HepG2 (cell line): ENCODE measurements around the gene AIMP2. TPM values are rescaled to one million over a fixed set of nuclear protein-coding genes. Genes with fewer than 3 reads are reported as not detected.

Experiments used
- CBX5 ChIP-seq: sonication (generic); formaldehyde crosslinking; IDR thresholded peaks from 2 replicates; pipeline ENCODE4 v1.4.0; 2020; ENCODE audit warnings: missing genetic modification reagents, borderline replicate concordance
- DPF2 ChIP-seq: sonication (generic); formaldehyde crosslinking; IDR thresholded peaks from 2 replicates; pipeline ENCODE4 v1.4.0; 2020; ENCODE audit warnings: mild to moderate bottlenecking, low read depth, missing genetic modification reagents, borderline replicate concordance
- PRDM4 ChIP-seq: sonication (generic); formaldehyde crosslinking; IDR thresholded peaks from 2 replicates; pipeline ENCODE4 v1.9.0; 2021; ENCODE audit warnings: missing genetic modification reagents, borderline replicate concordance
- RXRA ChIP-seq: sonication (generic); formaldehyde crosslinking; IDR thresholded peaks from 2 replicates; pipeline ENCODE4 v1.5.1; 2020; ENCODE audit warnings: missing genetic modification reagents
- SETDB1 ChIP-seq: sonication (generic); formaldehyde crosslinking; IDR thresholded peaks from 2 replicates; pipeline ENCODE4 v1.5.1; 2020; ENCODE audit warnings: missing genetic modification reagents, mild to moderate bottlenecking, borderline replicate concordance
- ZBTB3 ChIP-seq: sonication (generic); formaldehyde crosslinking; IDR thresholded peaks from 2 replicates; pipeline ENCODE4 v1.4.0; 2020; ENCODE audit warnings: low read depth, mild to moderate bottlenecking, moderate library complexity, missing genetic modification reagents, borderline replicate concordance
- ZBTB40 ChIP-seq, 2 experiments: fragments of 450-650 bp in 1 of 2; sonication (generic) in 1 of 2; formaldehyde crosslinking in 1 of 2; IDR thresholded peaks; 2 replicates each; pipeline versions ENCODE4 v1.6.1 to v1.8.0; 2016 to 2022; ENCODE audit warnings: antibody characterized with exemption in 1 of 2, mild to moderate bottlenecking in 1 of 2, missing genetic modification reagents in 1 of 2
- ZNF616 ChIP-seq: sonication (generic); formaldehyde crosslinking; IDR thresholded peaks from 2 replicates; pipeline ENCODE4 v1.5.0; 2020; ENCODE audit warnings: low read depth, mild to moderate bottlenecking, missing genetic modification reagents
- ZNF639 ChIP-seq: conservative IDR thresholded peaks from 2 replicates; pipeline ENCODE4 v1.6.1; 2018; ENCODE audit warnings: missing genetic modification reagents
- ZNF747 ChIP-seq: sonication (generic); formaldehyde crosslinking; IDR thresholded peaks from 2 replicates; pipeline ENCODE4 v1.8.1; 2023; ENCODE audit warnings: missing genetic modification reagents, mild to moderate bottlenecking, borderline replicate concordance
- ZNF772 ChIP-seq: sonication (generic); formaldehyde crosslinking; IDR thresholded peaks from 2 replicates; pipeline ENCODE4 v1.5.0; 2020; ENCODE audit warnings: mild to moderate bottlenecking, missing genetic modification reagents
- ZNF841 ChIP-seq: sonication (generic); formaldehyde crosslinking; IDR thresholded peaks from 2 replicates; pipeline ENCODE4 v1.8.1; 2023; ENCODE audit warnings: missing genetic modification reagents, borderline replicate concordance
- polyA plus RNA-seq, 8 experiments: library from polyadenylated mRNA; depleted of rRNA in 3 of 8; stranded (reverse) in 7 of 8; unstranded in 1 of 8; fragments of >200 nt; fragmentation: Illumina TruSeq in 4 of 8; extraction: Trizol in 4 of 8; gene quantifications; 2 replicates each; pipeline versions ENCODE4 v1.2.1 to v1.2.3, GENCODE V29; 2011 to 2016; ENCODE audit warnings: low read depth in 4 of 8, missing spikeins in 1 of 8, mixed read lengths in 1 of 8; ENCODE audit not compliant: insufficient read depth in 1 of 8
- total RNA-seq, 5 experiments: library from RNA; depleted of rRNA; stranded (reverse); fragments of >200 nt; fragmentation: Illumina TruSeq; extraction: Trizol; gene quantifications; 2 replicates each; pipeline ENCODE4 v1.2.3, GENCODE V29; 2016; ENCODE audit warnings: low read depth in 1 of 5
- TF ChIP-seq, protein P1 (sequence below): sonication (generic); formaldehyde crosslinking; IDR thresholded peaks from 2 replicates; pipeline ENCODE4 v1.4.0; 2020; ENCODE audit warnings: missing genetic modification reagents

AIMP2 gene
- total and polyA plus RNA-seq, 2 of the 13 experiments (the other 11 are each of a cell fraction or from before 2014, with no cell fraction given): 38.2 to 84.9 TPM

- TF ChIP-seq ZBTB40 (IDR thresholded peaks at IDR 0.05) (no peak), ZBTB40 (CRISPR knock-in tag; IDR thresholded peaks at IDR 0.05) (peak; percentile 97), RXRA (CRISPR knock-in tag) (peak; percentile 85), ZBTB3 (peak; percentile 95; the same call in 1 of the 2 replicates), ZNF772 (peak; percentile 100), ZNF616 (CRISPR knock-in tag) (peak; percentile 99), ZNF747 (CRISPR knock-in tag) (peak; percentile 100), ZNF639 (CRISPR knock-in tag) (peak; percentile 96), CBX5 (peak; percentile 82), DPF2 (CRISPR knock-in tag) (no peak), ZNF841 (CRISPR knock-in tag) (peak; percentile 96), PRDM4 (peak; percentile 78), SETDB1 (CRISPR knock-in tag) (peak; percentile 95)
- TF ChIP-seq, protein P1, sequence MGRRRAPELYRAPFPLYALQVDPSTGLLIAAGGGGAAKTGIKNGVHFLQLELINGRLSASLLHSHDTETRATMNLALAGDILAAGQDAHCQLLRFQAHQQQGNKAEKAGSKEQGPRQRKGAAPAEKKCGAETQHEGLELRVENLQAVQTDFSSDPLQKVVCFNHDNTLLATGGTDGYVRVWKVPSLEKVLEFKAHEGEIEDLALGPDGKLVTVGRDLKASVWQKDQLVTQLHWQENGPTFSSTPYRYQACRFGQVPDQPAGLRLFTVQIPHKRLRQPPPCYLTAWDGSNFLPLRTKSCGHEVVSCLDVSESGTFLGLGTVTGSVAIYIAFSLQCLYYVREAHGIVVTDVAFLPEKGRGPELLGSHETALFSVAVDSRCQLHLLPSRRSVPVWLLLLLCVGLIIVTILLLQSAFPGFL (CRISPR knock-in tag): peak; percentile 98
Observed at GRCh38 chr7:6008668-6009611, at the start of gene AIMP2, which contains the start of gene PMS2 (continued).
